Measurements from ENCODE around the gene CFAP299.
"Not testable (repeated sequence)": the region's sequence is repeated elsewhere in the genome, so short reads cannot be mapped to it uniquely, and the experiment has no call there.

Gene CFAP299

GRCh38 chr4:80705311-80705710, 369.8 kb downstream of the CFAP299 start:
- DNase-seq (ENCODE audit: low spot score) (no peak), FAIRE-seq (no peak)

GRCh38 chr4:80709082-80709869, 373.7 kb downstream of the CFAP299 start:
- no peak for FAIRE-seq
- DNase-seq (ENCODE audit: low spot score), result no peak

- FAIRE-seq (no peak), DNase-seq (ENCODE audit: low spot score) (no peak)
Measured at GRCh38 chr4:80710748-80711451, 375.4 kb downstream of the CFAP299 start.

GRCh38 chr4:80711956-80712355, 376.4 kb downstream of the CFAP299 start:
- no peak for FAIRE-seq

GRCh38 chr4:80713409-80713808, 377.9 kb downstream of the CFAP299 start:
- DNase-seq (ENCODE audit: low spot score) (no peak), FAIRE-seq (no peak)

More at GRCh38 chr4:80711956-80712355, 376.4 kb downstream of the CFAP299 start:
- no peak for DNase-seq (ENCODE audit: low spot score)

GRCh38 chr4:80717204-80717603, 381.7 kb downstream of the CFAP299 start:
- FAIRE-seq, result no peak

GRCh38 chr4:80726471-80726870, 390.9 kb downstream of the CFAP299 start:
- DNase-seq (ENCODE audit: low spot score) (no peak), FAIRE-seq (no peak)

More at GRCh38 chr4:80717204-80717603, 381.7 kb downstream of the CFAP299 start:
- no peak for DNase-seq (ENCODE audit: low spot score)

GRCh38 chr4:80730158-80730557, 394.6 kb downstream of the CFAP299 start:
- no peak for FAIRE-seq
- DNase-seq (ENCODE audit: low spot score), result no peak

- DNase-seq (ENCODE audit: low spot score), result no peak
- FAIRE-seq, result no peak
Measured at GRCh38 chr4:80731436-80731835, 395.9 kb downstream of the CFAP299 start.

- DNase-seq (ENCODE audit: low spot score), result no peak
- FAIRE-seq, result no peak
Measured at GRCh38 chr4:80732010-80732409, 396.5 kb downstream of the CFAP299 start.

GRCh38 chr4:80740375-80740774, 404.8 kb downstream of the CFAP299 start:
- no peak for DNase-seq (ENCODE audit: low spot score)
- FAIRE-seq, result no peak

- FAIRE-seq, result not testable (repeated sequence)
Measured at GRCh38 chr4:80749558-80749957, 414.0 kb downstream of the CFAP299 start.

GRCh38 chr4:80751200-80751599, 415.7 kb downstream of the CFAP299 start:
- no peak for FAIRE-seq

More at GRCh38 chr4:80749558-80749957, 414.0 kb downstream of the CFAP299 start:
- DNase-seq (ENCODE audit: low spot score), result not testable (repeated sequence)

GRCh38 chr4:80767944-80768343, 432.4 kb downstream of the CFAP299 start:
- DNase-seq (ENCODE audit: low spot score) (no peak), FAIRE-seq (no peak)

More at GRCh38 chr4:80751200-80751599, 415.7 kb downstream of the CFAP299 start:
- no peak for DNase-seq (ENCODE audit: low spot score)

- FAIRE-seq (no peak), DNase-seq (ENCODE audit: low spot score) (no peak)
Measured at GRCh38 chr4:80776168-80776567, 440.6 kb downstream of the CFAP299 start.

- no peak for DNase-seq (ENCODE audit: low spot score)
- FAIRE-seq, result no peak
Measured at GRCh38 chr4:80781431-80781830, 445.9 kb downstream of the CFAP299 start.

- FAIRE-seq (no peak), DNase-seq (ENCODE audit: low spot score) (no peak)
Measured at GRCh38 chr4:80787306-80787705, 451.8 kb downstream of the CFAP299 start.

GRCh38 chr4:80788798-80789197, 453.3 kb downstream of the CFAP299 start:
- no peak for DNase-seq (ENCODE audit: low spot score)

GRCh38 chr4:80790152-80790551, 454.6 kb downstream of the CFAP299 start:
- DNase-seq (ENCODE audit: low spot score), result no peak
- FAIRE-seq, result no peak

More at GRCh38 chr4:80788798-80789197, 453.3 kb downstream of the CFAP299 start:
- no peak for FAIRE-seq

- not testable (repeated sequence) for FAIRE-seq; DNase-seq (ENCODE audit: low spot score)
Measured at GRCh38 chr4:80793660-80794059, 458.1 kb downstream of the CFAP299 start.

- FAIRE-seq (no peak), DNase-seq (ENCODE audit: low spot score) (no peak)
Measured at GRCh38 chr4:80798082-80798481, 462.6 kb downstream of the CFAP299 start.

- not testable (repeated sequence) for FAIRE-seq; DNase-seq (ENCODE audit: low spot score)
Measured at GRCh38 chr4:80800719-80801118, 465.2 kb downstream of the CFAP299 start.

Data from RCC 7860 (cell line).